ENCODE results near the gene RARRES2.
"Not testable (repeated sequence)": the region's sequence is repeated elsewhere in the genome, so short reads cannot be mapped to it uniquely, and the experiment has no call there.

DNA sequence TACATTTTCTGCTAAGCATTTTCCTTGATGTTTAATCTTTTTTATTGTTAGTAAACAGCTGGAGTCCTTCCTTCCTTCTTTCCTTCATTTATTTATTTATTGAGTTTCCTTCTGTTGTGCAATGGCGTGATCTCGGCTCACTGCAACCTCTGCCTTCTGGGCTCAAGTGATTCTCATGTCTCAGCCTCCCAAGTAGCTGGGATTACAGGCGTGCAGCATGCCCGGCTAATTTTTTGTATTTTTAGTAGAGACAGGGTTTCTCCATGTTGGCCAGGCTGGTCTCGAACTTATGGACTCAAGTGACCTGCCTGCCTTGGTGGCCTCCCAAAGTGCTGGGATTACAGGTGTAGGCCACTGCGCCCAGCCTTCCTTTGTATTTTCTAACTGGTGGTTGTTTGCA, 24.4 kb downstream of the RARRES2 start:
- TF ChIP-seq, protein P1, sequence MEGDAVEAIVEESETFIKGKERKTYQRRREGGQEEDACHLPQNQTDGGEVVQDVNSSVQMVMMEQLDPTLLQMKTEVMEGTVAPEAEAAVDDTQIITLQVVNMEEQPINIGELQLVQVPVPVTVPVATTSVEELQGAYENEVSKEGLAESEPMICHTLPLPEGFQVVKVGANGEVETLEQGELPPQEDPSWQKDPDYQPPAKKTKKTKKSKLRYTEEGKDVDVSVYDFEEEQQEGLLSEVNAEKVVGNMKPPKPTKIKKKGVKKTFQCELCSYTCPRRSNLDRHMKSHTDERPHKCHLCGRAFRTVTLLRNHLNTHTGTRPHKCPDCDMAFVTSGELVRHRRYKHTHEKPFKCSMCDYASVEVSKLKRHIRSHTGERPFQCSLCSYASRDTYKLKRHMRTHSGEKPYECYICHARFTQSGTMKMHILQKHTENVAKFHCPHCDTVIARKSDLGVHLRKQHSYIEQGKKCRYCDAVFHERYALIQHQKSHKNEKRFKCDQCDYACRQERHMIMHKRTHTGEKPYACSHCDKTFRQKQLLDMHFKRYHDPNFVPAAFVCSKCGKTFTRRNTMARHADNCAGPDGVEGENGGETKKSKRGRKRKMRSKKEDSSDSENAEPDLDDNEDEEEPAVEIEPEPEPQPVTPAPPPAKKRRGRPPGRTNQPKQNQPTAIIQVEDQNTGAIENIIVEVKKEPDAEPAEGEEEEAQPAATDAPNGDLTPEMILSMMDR (IDR thresholded peaks at IDR 0.05): not testable (repeated sequence)
- not testable (repeated sequence) for TF ChIP-seq POLR2A (IDR thresholded peaks at IDR 0.05)
